ENCODE results near the gene SSH2. TPM values are rescaled to one million over a fixed set of nuclear protein-coding genes. Genes with fewer than 3 reads are reported as not detected.

Gene SSH2
- total RNA-seq, 2 experiments from 2014 or later, result 41.0 to 62.9 TPM

DNA sequence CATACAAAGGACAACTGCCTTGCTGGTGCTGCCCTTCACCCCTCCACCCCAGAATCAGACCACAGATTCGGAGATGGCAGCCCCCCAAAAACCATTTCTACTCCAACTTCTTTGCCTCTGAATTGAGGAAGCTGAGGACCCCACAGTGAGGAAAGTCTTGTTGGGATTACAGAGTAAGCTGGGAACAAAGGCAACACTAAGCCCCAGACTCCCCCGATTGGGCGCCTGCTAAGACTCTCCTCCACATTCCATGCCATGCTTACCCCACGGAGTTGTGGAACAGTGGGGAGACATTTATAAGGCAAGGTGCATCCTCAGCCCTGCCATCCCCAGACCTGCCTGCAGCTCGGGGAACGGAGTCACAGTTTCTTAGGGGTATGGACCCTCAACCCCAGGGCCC lies 342.4 kb downstream of the SSH2 start:
- CTCF ChIA-PET, result interaction anchor here (0.9 to 24.4 kb wide), 10 partner anchors 8 to 220 kb away, joined by 3 to 458 read pairs (median 4); partner anchors contain the start of genes ABHD15 and CORO6
- Mint-ChIP-seq H3K36me3 (peaks cover 4% of the 10 kb centered on the region), H3K27me3 (no peaks in the 10 kb centered on the region), H3K4me1 (peaks cover 73% of the 10 kb centered on the region), H3K9me3 (ENCODE audit: low read depth) (no peaks in the 10 kb centered on the region), H3K4me3 (peak overlapping the region; percentile 87), H3K27ac (no peak overlapping the region)
- DNase-seq, result no peak
- ATAC-seq, result no peak

DNA sequence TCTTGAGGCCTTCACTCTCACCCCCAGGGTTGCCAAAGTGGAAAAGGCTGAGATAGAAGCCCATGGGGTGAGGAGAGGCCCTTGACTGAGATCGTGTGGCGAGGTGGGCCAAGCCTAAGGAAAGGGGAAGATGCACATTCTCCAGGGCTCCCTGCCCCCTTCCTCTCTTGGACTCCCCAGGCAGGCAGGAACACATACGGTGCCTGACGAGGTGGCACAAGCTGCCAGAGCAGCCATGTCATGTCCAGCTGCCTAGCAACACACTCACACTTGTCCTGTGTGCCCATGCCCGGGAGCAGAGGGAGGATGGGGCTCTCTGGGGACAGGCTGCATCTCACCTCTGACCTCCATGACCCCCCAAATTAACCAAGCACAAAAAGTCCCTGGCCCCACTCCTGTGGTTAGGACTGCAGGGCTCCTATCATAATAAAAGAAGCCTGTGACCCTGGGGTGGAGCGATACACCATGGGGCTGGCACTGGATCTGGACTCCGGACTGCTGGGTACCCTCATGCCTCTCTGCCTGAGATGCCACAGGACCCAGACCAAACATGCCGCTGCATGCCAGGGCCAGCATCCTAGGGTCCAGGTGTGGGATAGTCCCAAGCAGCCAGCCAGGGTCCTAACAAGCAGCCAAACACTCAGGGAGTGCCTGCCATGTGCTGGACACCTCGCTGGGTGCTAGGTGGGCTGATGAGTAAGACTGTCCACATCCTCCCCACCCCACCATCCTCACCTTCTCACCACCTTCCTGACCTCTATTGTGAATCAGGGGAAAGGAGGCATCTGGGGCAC lies 343.2 kb downstream of the SSH2 start:
- peaks cover 4% of the 10 kb centered on the region for H3K36me3 Mint-ChIP-seq
- peaks cover 66% of the 10 kb centered on the region for H3K4me1 Mint-ChIP-seq
- CTCF ChIA-PET, result interaction anchor here (1.0 to 24.4 kb wide), 5 partner anchors 8 to 221 kb away, joined by 3 to 458 read pairs (median 11); partner anchors contain the start of genes ABHD15, CORO6 and TP53I13
- peak overlapping the region; percentile 87 for H3K4me3 Mint-ChIP-seq
- no peaks in the 10 kb centered on the region for H3K9me3 Mint-ChIP-seq (ENCODE audit: low read depth)
- peak overlapping the region; percentile 34 for H3K27ac Mint-ChIP-seq
- DNase-seq (no peak), ATAC-seq (no peak)
- H3K27me3 Mint-ChIP-seq, result no peaks in the 10 kb centered on the region

DNA sequence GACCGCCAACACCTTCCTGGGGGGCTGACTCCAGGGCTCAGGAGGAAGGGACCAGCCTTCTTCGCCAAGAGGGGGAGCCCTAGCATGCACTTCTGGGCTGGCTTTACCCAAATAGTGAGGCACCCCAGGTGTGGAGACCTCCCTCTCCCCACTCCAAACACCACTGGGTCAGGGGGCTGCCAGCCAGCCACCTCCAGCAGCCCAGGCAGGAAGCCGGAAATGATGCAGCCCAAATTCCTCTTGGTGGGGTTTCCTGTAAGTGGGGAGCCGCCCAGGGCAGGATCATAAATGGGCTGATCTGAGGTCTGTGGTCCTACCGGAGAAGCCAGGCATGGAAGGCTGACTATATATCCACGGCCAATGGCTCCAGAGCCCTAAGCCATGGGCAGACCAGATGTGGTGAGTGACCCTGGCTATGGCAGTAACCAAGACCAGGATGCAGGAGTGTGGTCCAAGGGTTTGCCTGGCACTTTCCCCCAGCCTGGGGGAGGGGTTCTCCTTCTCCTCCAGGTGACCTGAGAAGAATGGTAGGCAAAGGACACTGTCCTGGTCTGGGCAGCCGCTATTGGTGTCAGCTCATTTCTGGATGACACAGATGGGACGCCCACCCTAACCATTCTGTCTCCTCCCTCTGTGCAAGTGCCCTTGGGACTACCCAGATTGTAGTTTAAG lies 344.8 kb downstream of the SSH2 start:
- Mint-ChIP-seq H3K36me3 (peaks cover 9% of the 10 kb centered on the region), H3K4me3 (no peak overlapping the region), H3K27ac (peak overlapping the region; percentile 70), H3K4me1 (peaks cover 60% of the 10 kb centered on the region), H3K27me3 (no peaks in the 10 kb centered on the region), H3K9me3 (ENCODE audit: low read depth) (no peaks in the 10 kb centered on the region)
- CTCF ChIA-PET, result interaction anchor here (10.5 to 24.4 kb wide), 2 partner anchors 16 to 31 kb away, joined by 94 to 458 read pairs; partner anchors contain the start of genes ABHD15, CORO6 and TP53I13
- DNase-seq (no peak), ATAC-seq (no peak)

DNA sequence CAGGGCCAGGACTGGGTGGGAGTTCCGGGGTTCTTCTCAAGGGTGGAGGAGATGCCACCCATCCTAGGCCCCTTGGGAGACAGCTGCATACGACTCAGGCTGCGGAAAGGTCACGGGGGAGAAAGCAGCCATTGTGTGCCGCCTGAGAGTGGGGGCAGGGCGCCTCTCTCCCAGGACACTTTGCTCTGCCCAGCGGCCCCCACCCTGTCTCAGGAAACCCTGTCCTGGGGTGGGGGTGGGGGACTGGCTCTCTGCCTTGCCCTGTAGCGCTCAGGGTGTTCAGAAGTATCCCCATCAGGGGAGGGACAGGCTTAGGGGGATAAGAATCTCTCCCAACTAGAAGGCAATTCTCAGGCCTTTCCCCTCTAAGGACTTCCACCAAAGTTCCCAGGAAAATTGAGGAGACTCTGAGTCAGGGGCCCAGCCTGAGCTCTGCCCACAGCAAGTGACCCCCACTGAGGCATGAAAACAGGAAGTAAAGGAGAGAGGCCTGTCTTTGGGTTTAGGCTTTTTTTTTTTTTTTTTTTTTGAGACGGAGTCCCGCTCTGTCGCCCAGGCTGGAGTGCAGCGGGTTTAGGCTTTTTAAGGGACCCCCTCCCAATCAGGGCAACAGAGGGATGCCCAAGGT lies 345.5 kb downstream of the SSH2 start:
- H3K9me3 Mint-ChIP-seq (ENCODE audit: low read depth), result no peaks in the 10 kb centered on the region
- peaks cover 56% of the 10 kb centered on the region for H3K4me1 Mint-ChIP-seq

DNA sequence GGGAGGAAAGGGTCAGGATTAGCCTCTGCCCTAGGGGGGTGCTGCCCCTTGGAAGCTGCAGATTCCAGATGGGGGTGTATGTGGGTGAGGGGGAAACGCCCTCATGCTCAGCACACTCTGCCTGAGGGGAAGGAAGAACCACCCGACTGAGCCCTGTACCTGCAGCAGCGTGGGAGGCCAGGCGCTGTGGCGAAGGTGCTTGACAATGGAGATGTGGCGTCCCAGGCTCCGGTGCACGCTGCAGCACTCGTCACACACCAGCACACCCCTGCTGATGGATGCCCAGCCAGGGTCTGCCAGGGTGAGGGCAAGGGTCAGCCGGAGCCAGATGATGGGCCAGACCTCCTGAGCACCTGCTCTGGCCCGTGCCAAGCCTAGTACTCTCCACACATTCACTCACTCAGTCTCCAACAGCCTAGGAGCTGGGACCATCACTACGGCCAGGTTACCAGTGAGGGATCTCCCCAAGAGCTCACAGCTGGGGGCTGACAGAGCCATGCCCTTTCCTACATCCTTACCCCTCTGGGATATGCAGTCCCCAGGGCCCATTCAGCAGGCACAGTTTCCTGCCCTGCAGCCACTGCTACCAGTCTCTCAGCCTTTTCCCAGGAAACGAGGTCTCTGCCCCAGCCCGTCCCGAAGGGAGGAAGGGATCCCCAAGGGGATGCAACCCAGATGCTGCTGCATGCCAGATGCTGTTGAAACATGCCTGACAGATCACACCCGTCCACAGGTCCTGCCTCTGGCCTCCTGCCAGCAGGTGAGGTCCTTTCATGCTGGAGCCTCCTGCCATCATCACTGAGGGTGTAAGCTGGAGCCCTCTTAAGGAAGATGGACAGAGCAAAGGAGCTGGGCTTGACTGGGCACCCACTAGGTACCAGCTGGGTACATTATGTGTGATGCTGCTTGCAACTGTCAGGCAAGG lies 346.4 kb downstream of the SSH2 start:
- H3K4me1 Mint-ChIP-seq, result peaks cover 56% of the 10 kb centered on the region
- peak overlapping the region; percentile 65 for H3K27ac Mint-ChIP-seq
- no peak for DNase-seq
- H3K9me3 Mint-ChIP-seq (ENCODE audit: low read depth), result no peaks in the 10 kb centered on the region
- ATAC-seq, result no peak
- no peaks in the 10 kb centered on the region for H3K27me3 Mint-ChIP-seq
- peaks cover 13% of the 10 kb centered on the region for H3K36me3 Mint-ChIP-seq
- CTCF ChIA-PET, result interaction anchor here (1.0 to 24.4 kb wide), 4 partner anchors 9 to 632 kb away, joined by 3 to 458 read pairs (median 87); partner anchors contain the start of genes ABHD15, ANKRD13B, CORO6 and TP53I13
- H3K4me3 Mint-ChIP-seq, result no peak overlapping the region

More for the DNA sequence above, 345.5 kb downstream of the SSH2 start:
- H3K36me3 Mint-ChIP-seq, result peaks cover 11% of the 10 kb centered on the region
- CTCF ChIA-PET, result interaction anchor here (0.6 to 24.4 kb wide), 5 partner anchors 8 to 633 kb away, joined by 3 to 458 read pairs (median 80); partner anchors contain the start of genes ABHD15, ANKRD13B, CORO6 and TP53I13
- ATAC-seq (no peak), DNase-seq (no peak)
- no peak overlapping the region for H3K4me3 Mint-ChIP-seq
- H3K27ac Mint-ChIP-seq, result peak overlapping the region; percentile 70
- no peaks in the 10 kb centered on the region for H3K27me3 Mint-ChIP-seq

DNA sequence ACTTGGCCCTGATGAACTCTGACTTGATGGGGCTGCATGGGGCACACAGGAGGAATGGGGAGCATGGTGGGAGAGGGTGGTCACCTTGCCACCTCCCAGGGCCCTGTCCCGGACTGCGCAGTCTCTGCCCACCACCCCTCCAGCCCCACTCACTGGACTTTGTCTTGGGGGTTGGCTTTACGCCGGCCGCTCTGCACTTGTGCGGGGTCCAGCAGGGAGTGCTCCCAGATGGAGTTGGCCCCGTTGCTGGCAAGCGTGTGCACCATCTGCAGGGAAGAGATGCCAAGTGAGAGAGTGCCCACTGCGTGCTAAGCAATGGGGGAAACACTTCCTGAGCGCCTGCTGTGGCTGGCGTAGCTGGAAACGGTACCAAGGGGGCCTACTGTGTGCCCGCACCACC lies 347.3 kb downstream of the SSH2 start:
- no peak overlapping the region for H3K27ac Mint-ChIP-seq
- ATAC-seq (no peak), DNase-seq (no peak)
- no peaks in the 10 kb centered on the region for H3K9me3 Mint-ChIP-seq (ENCODE audit: low read depth)
- CTCF ChIA-PET, result interaction anchor here (8.3 to 24.4 kb wide), 3 partner anchors 10 to 33 kb away, joined by 80 to 458 read pairs (median 94); partner anchors contain the start of genes ABHD15, ANKRD13B, CORO6 and TP53I13
- H3K27me3 Mint-ChIP-seq, result no peaks in the 10 kb centered on the region
- H3K4me3 Mint-ChIP-seq, result no peak overlapping the region
- H3K4me1 Mint-ChIP-seq, result peaks cover 50% of the 10 kb centered on the region
- H3K36me3 Mint-ChIP-seq, result peaks cover 14% of the 10 kb centered on the region

DNA sequence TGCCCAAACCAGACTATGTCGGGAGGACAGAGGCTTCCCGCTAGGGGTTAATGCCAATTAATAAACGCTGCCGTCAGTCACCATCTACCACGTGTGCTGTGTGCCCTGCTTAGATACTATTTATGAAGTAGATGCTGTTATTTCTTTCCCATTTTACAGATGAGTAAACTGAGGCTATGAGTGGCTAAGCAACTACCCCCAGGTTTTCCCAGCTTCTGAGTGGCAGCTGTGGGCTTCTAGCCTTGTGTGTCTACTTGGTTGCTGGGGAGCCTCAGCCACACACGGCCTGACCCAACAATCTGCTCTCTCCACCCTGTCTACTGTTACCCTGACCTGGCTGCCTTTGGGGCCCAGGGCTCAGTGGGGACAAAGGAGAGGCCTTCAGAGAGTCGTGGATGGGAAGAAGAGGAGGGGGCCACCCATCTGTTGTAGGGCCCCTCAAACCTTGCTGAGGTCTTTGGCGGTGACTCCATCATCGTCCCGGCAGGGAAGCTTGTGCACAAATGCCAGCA lies 347.7 kb downstream of the SSH2 start:
- no peak for ATAC-seq
- peaks cover 46% of the 10 kb centered on the region for H3K4me1 Mint-ChIP-seq
- no peak overlapping the region for H3K4me3 Mint-ChIP-seq

DNA sequence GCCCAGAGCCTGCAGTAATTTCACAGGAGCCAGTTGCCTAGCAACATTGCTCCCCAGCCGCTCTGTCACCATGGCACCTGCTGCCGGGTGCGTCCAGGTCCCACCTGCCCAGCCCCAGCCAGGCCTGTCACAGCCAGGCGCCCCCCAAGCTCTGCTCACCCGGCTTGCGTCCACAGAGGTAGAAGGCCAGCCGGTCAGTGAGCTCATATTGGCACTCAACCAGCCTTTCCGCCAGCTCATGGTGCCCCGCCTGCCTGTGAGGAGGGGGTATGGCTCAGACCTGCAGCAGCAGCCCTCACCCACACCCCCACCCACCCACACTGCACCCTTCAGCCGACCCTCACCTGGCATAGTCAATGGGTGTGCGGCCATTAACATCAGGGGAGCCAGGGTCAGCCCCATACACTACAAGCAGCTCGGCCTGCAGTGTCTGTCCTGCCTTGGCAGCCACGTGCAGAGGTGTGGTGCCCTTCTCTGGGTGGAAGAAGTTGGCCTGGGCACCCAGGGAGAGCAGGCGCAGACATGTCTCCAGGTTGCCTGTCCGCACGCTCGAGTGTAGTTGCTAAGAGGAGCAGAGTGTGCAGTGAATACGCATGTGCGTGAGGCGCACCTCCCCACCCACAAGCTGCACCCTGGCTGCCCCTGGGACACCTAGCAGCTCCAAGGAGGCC lies 348.3 kb downstream of the SSH2 start:
- no peak overlapping the region for H3K27ac Mint-ChIP-seq
- ATAC-seq (no peak), DNase-seq (no peak)
- H3K9me3 Mint-ChIP-seq (ENCODE audit: low read depth), result no peaks in the 10 kb centered on the region
- peaks cover 16% of the 10 kb centered on the region for H3K36me3 Mint-ChIP-seq
- H3K27me3 Mint-ChIP-seq, result no peaks in the 10 kb centered on the region
- CTCF ChIA-PET, result interaction anchor here (1.0 to 24.4 kb wide), 5 partner anchors 11 to 359 kb away, joined by 3 to 458 read pairs (median 80); partner anchors contain the start of genes ABHD15, ANKRD13B, CORO6 and TP53I13
- peaks cover 40% of the 10 kb centered on the region for H3K4me1 Mint-ChIP-seq
- H3K4me3 Mint-ChIP-seq, result no peak overlapping the region

More for the DNA sequence above, 347.7 kb downstream of the SSH2 start:
- no peaks in the 10 kb centered on the region for H3K27me3 Mint-ChIP-seq
- H3K9me3 Mint-ChIP-seq (ENCODE audit: low read depth), result no peaks in the 10 kb centered on the region
- CTCF ChIA-PET, result interaction anchor here (1.0 to 24.4 kb wide), 4 partner anchors 10 to 358 kb away, joined by 3 to 458 read pairs (median 87); partner anchors contain the start of genes ABHD15, ANKRD13B, CORO6 and TP53I13
- H3K27ac Mint-ChIP-seq, result no peak overlapping the region
- no peak for DNase-seq
- peaks cover 16% of the 10 kb centered on the region for H3K36me3 Mint-ChIP-seq

DNA sequence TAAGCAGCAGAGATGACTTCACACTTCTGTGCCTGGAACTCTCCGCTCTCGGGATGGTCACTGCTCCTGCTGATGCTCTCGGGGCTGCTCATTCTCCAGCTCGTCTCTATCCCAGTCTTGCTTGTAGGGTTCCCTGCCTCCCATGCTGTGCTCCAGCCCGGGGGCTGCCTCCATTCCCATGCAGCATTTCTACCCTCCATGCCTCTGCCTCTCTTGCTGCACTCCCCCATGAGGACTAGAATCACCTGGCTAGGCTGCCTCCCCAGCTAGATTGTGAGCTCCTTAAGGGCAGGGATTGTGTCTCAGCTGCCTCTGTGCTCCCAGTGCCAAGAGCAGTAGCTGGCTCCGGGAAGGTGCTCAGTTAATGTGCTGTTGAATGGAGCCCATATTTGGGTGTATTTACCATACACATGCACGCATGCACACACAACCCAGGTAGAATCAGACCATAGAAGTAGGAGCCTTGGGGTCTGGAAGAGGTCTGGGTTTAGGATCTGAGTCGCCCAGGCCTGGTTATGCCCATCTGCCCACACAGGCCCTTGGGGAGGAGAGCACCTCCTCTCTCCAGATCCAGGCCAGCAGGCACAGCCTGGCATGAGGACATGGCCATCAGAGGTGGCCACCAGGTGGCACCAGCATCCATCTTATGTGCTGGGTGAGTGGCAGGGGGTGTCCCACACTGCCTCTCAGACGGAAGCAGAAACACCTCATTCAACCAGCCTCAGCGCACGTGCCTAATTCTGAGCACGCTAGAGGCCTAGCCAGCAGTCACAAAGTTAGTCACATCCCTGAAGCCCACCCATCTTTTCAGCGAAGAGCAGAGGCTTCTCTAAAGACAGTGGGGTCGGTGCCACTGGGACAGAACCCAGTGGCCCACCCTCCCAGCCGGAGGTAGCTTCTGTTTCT lies 349.9 kb downstream of the SSH2 start:
- no peaks in the 10 kb centered on the region for H3K27me3 Mint-ChIP-seq
- DNase-seq (peak; percentile 94), ATAC-seq (peak; percentile 97)
- H3K9me3 Mint-ChIP-seq (ENCODE audit: low read depth), result no peaks in the 10 kb centered on the region
- H3K4me3 Mint-ChIP-seq, result no peak overlapping the region
- H3K4me1 Mint-ChIP-seq, result peaks cover 25% of the 10 kb centered on the region
- peak overlapping the region; percentile 55 for H3K27ac Mint-ChIP-seq
- CTCF ChIA-PET, result interaction anchor here (0.8 to 24.4 kb wide), 9 partner anchors 8 to 351 kb away, joined by 3 to 458 read pairs (median 6); partner anchors contain the start of genes ABHD15, ANKRD13B, CORO6 and TP53I13
- H3K36me3 Mint-ChIP-seq, result peaks cover 16% of the 10 kb centered on the region

DNA sequence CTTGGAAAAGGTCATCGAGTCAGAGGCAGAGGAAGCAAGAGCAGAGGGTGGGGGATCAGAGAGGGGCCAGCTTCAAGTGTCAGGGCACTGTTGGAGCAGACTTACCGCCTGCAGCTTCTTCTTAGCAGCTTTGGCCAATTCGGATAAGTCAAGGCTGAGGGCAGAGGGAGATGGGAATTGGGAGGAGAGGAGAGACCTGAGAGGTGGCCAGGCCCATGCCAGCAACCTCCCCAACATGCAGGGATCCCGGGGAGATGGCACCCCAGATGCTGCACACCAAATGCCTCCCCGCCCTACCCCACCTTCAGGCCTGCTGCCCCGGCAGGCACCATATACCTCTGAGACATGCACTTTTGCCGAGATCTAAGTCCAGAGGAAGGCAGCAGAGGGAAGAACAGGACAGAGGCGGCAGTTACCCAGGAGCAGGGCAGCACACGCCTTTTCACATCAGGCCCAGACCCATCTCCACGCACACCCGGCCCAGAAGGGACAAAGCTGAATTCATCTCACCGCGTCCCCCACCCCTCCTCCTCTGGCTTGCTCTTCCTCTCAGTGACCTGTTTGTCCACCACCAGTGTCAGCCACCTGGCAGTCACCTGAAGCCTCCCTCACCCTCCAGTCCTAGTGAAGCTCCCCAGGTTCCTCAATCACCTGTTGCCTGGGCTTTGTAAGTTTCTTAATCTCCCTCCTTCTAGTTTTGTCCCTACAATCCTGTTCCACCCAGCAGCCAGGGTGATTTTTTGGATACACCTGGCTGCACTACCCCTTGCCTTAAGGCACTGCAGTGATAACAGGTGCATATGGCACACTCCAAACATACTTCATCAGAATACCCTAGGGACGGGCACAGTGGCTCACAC lies 351.2 kb downstream of the SSH2 start:
- ATAC-seq, result no peak
- DNase-seq, result no peak
- Mint-ChIP-seq H3K4me3 (no peak overlapping the region), H3K4me1 (peaks cover 12% of the 10 kb centered on the region), H3K27ac (peak overlapping the region; percentile 42), H3K9me3 (ENCODE audit: low read depth) (no peaks in the 10 kb centered on the region), H3K27me3 (no peaks in the 10 kb centered on the region), H3K36me3 (peaks cover 22% of the 10 kb centered on the region)
- CTCF ChIA-PET, result interaction anchor here (1.2 to 24.4 kb wide), 7 partner anchors 9 to 209 kb away, joined by 3 to 458 read pairs (median 6); partner anchors contain the start of genes ABHD15, ANKRD13B, CORO6 and TP53I13

Measured in activated CD8-positive, alpha-beta memory T cell treated with anti-CD3 and anti-CD28 coated beads, Interleukin-2, amount 10 ng/mL, durations not matched to agents 7 days and 5 days (primary cell).